SK-N-SH (cell line): ENCODE results near the gene P2RY6. TPM values are rescaled to one million over a fixed set of nuclear protein-coding genes. Genes with fewer than 3 reads are reported as not detected.

ENCODE experiments used
- CTCF ChIA-PET: fragments of 300-600, 350-600 bp; formaldehyde crosslinking; extraction: SDS; loops from one replicate; lab custom pipeline; 2021; lab: Yijun Ruan, JAX
- POLR2A ChIA-PET: fragments of 350-600 bp; sonication (Branson Sonifier 250); formaldehyde crosslinking; extraction: SDS; loops from one replicate; lab custom pipeline; 2020; ENCODE audit warnings: antibody characterized with exemption, inconsistent platforms; lab: Yijun Ruan, JAX
- DNase-seq: peaks from one replicate; pipeline ENCODE4 v3.0.0; 2012
- H2AFZ ChIP-seq: fragments of 200-600 bp; sonication (generic); 2 replicates; pipeline ENCODE4 v1.8.1; 2016; ENCODE audit warnings: antibody characterized with exemption, mild to moderate bottlenecking, low read depth
- H3F3A ChIP-seq: fragments of 200-600 bp; sonication (generic); replicated peaks from 2 replicates; pipeline ENCODE3; 2016; ENCODE audit warnings: antibody characterized with exemption, mild to moderate bottlenecking; ENCODE audit not compliant: insufficient read depth
- H3K27ac ChIP-seq, 2 experiments: fragments of 200-500 bp in 1 of 2; fragments of 200-600 bp in 1 of 2; sonication (Bioruptor generic) in 1 of 2; sonication (generic), shearing (Covaris generic) in 1 of 2; 2 replicates each; pipeline versions ENCODE4 v1.5.1 to v1.6.1; 2014 to 2016; ENCODE audit warnings: low read depth in 2 of 2, inconsistent platforms in 1 of 2, low read length in 1 of 2, mild to moderate bottlenecking in 1 of 2, mixed read lengths in 1 of 2
- H3K27me3 ChIP-seq: fragments of 200-600 bp; sonication (generic), shearing (Covaris generic); 2 replicates; pipeline ENCODE4 v1.6.1; 2016; ENCODE audit warnings: mixed run types; ENCODE audit not compliant: insufficient read depth
- H3K36me3 ChIP-seq, 2 experiments: fragments of 200-500 bp in 1 of 2; fragments of 200-600 bp in 1 of 2; sonication (Bioruptor generic) in 1 of 2; sonication (generic) in 1 of 2; replicated peaks in 1 of 2; 2 replicates each; pipeline versions ENCODE3 to v1.5.1; 2014 to 2016; ENCODE audit warnings: low read length in 1 of 2, mild to moderate bottlenecking in 1 of 2; ENCODE audit not compliant: insufficient read depth in 2 of 2, control insufficient read depth in 1 of 2
- H3K4me1 ChIP-seq, 2 experiments: fragments of 200-500 bp in 1 of 2; fragments of 200-600 bp in 1 of 2; sonication (Bioruptor generic) in 1 of 2; sonication (generic), shearing (Covaris generic) in 1 of 2; 2 replicates each; pipeline versions ENCODE4 v1.5.1 to v1.6.1; 2014 to 2016; ENCODE audit warnings: low read depth in 1 of 2, low read length in 1 of 2, mixed run types in 1 of 2; ENCODE audit not compliant: insufficient read depth in 2 of 2, control insufficient read depth in 1 of 2
- H3K4me2 ChIP-seq: fragments of 200-600 bp; sonication (generic), shearing (Covaris generic); 2 replicates; pipeline ENCODE4 v1.6.1; 2017; ENCODE audit warnings: mixed run types
- H3K4me3 ChIP-seq, 2 experiments: fragments of 200-500 bp in 1 of 2; fragments of 200-600 bp in 1 of 2; sonication (Bioruptor generic) in 1 of 2; sonication (generic), shearing (Covaris generic) in 1 of 2; 2 replicates each; pipeline versions ENCODE4 v1.5.1 to v1.8.1; 2014 to 2016; ENCODE audit warnings: low read depth in 2 of 2, inconsistent platforms in 1 of 2, low read length in 1 of 2, mild to moderate bottlenecking in 1 of 2, mixed read lengths in 1 of 2, moderate library complexity in 1 of 2
- H3K79me2 ChIP-seq: fragments of 200-600 bp; sonication (generic); 2 replicates; pipeline ENCODE4 v1.8.1; 2017; ENCODE audit warnings: mild to moderate bottlenecking; ENCODE audit not compliant: insufficient read depth
- H3K9ac ChIP-seq: fragments of 200-600 bp; sonication (generic); 2 replicates; pipeline ENCODE4 v1.6.1; 2017; ENCODE audit warnings: mixed run types
- H3K9me2 ChIP-seq: fragments of 200-600 bp; sonication (generic); 2 replicates; pipeline ENCODE4 v1.6.1; 2017; ENCODE audit warnings: mixed run types
- H3K9me3 ChIP-seq: fragments of 200-600 bp; sonication (generic); 2 replicates; pipeline ENCODE4 v1.6.1; 2017; ENCODE audit warnings: mixed run types, mild to moderate bottlenecking, moderate library complexity
- H4K20me1 ChIP-seq: fragments of 200-600 bp; sonication (generic); 2 replicates; pipeline ENCODE4 v1.6.1; 2017; ENCODE audit warnings: mild to moderate bottlenecking, mixed run types; ENCODE audit not compliant: insufficient read depth
- CHD2 ChIP-seq: fragments of 150-350 bp; IDR thresholded peaks from 2 replicates; pipeline ENCODE4 v1.6.1; 2018; ENCODE audit warnings: low read length; ENCODE audit not compliant: partially characterized antibody
- EP300 ChIP-seq, 2 experiments: IDR thresholded peaks; 2 replicates each; pipeline versions ENCODE4 v1.4.0 to v1.6.1; 2012; ENCODE audit warnings: borderline replicate concordance in 1 of 2, low read depth in 1 of 2, low read length in 1 of 2
- EZH2phosphoT487 ChIP-seq: fragments of 200-600 bp; sonication (generic); IDR thresholded peaks from 2 replicates; pipeline ENCODE4 v1.6.1; 2017; ENCODE audit warnings: low read depth, mixed run types, mild to moderate bottlenecking, antibody characterized with exemption, moderate library complexity, borderline replicate concordance
- FOSL2 ChIP-seq: IDR thresholded peaks from 2 replicates; pipeline ENCODE4 v1.4.0; 2012; ENCODE audit warnings: low read depth, mild to moderate bottlenecking, moderate library complexity, borderline replicate concordance
- JUND ChIP-seq: IDR thresholded peaks from 2 replicates; pipeline ENCODE4 v1.4.0; 2012
- MEF2A ChIP-seq: IDR thresholded peaks from 2 replicates; pipeline ENCODE4 v1.4.0; 2012; ENCODE audit warnings: low read depth, borderline replicate concordance
- MXI1 ChIP-seq: IDR thresholded peaks from 2 replicates; pipeline ENCODE4 v1.6.1; 2012; ENCODE audit warnings: mild to moderate bottlenecking, low read depth, low read length, improper control_type of control experiment
- NFIC ChIP-seq: IDR thresholded peaks from 2 replicates; pipeline ENCODE4 v1.4.0; 2012; ENCODE audit warnings: borderline replicate concordance
- NRF1 ChIP-seq: IDR thresholded peaks from 2 replicates; pipeline ENCODE4 v1.6.1; 2012; ENCODE audit warnings: low read depth, mild to moderate bottlenecking, low read length
- POLR2AphosphoS5 ChIP-seq: IDR thresholded peaks from 2 replicates; pipeline ENCODE4 v1.6.1; 2012; ENCODE audit warnings: low read depth, low read length
- RAD21 ChIP-seq: IDR thresholded peaks from 2 replicates; pipeline ENCODE4 v1.6.1; 2012; ENCODE audit warnings: mild to moderate bottlenecking, low read length
- RFX5 ChIP-seq: IDR thresholded peaks from 2 replicates; pipeline ENCODE4 v1.6.1; 2012; ENCODE audit warnings: mild to moderate bottlenecking, improper control_type of control experiment, low read length
- SIN3A ChIP-seq: IDR thresholded peaks from 2 replicates; pipeline ENCODE4 v1.6.1; 2012; ENCODE audit warnings: low read depth, mild to moderate bottlenecking, low read length, moderate library complexity, borderline replicate concordance
- SMC3 ChIP-seq: IDR thresholded peaks from 2 replicates; pipeline ENCODE4 v1.6.1; 2012; ENCODE audit warnings: low read depth, low read length, improper control_type of control experiment
- TCF12 ChIP-seq: IDR thresholded peaks from 2 replicates; pipeline ENCODE4 v1.4.0; 2012
- TEAD4 ChIP-seq: IDR thresholded peaks from 2 replicates; pipeline ENCODE4 v1.4.0; 2012; ENCODE audit warnings: mild to moderate bottlenecking, borderline replicate concordance; ENCODE audit not compliant: insufficient read depth
- YY1 ChIP-seq: IDR thresholded peaks from 2 replicates; pipeline ENCODE4 v1.4.0; 2012; ENCODE audit warnings: low read depth, mild to moderate bottlenecking
- WGBS: methylation state at CpG from one replicate; pipeline ENCODE4 v1.1.6; 2017; ENCODE audit warnings: low lambda C conversion rate; 5-methylcytosine and 5-hydroxymethylcytosine counted together
- polyA plus RNA-seq, 3 experiments: library from polyadenylated mRNA; depleted of rRNA; stranded (reverse); fragments of >200 nt; gene quantifications; 2 replicates each; pipeline ENCODE4 v1.2.3, GENCODE V29; 2012
- TF ChIP-seq, protein P1 (sequence below): fragments of 150-350 bp; IDR thresholded peaks from 2 replicates; pipeline ENCODE4 v1.6.1; 2016; ENCODE audit warnings: mild to moderate bottlenecking, low read depth, low read length
- TF ChIP-seq, protein P2 (sequence below): IDR thresholded peaks from 2 replicates; pipeline ENCODE4 v1.6.1; 2012; ENCODE audit warnings: mild to moderate bottlenecking, low read depth, low read length, moderate library complexity
- TF ChIP-seq, protein P3 (sequence below): IDR thresholded peaks from 2 replicates; pipeline ENCODE4 v1.4.0; 2012; ENCODE audit warnings: low read depth

Gene P2RY6
- polyA plus RNA-seq, 1 of the 3 experiments (the other 2 are of a cell fraction), result 0.15 TPM

DNA sequence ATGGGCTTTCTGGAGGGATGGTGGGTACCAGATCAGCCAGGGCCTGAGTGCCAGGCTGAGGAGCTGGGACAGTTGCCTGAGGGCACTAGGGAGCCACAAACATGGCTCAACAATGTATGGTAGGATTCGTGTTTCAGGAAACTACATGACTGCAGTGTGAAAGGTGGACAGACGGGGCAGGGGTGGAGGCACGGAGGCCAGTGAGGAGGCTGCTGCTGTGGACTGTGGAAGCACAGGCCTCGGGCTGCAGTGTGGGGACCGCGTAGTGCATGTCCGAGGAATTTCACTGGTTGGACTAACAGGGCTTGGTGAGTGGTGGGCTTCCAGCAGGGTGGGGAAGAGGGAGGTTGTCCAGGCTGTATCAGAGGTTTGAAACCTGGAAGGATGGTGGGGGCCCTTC lies 46.3 kb upstream of the P2RY6 start:
- ChIA-PET POLR2A (no interaction called here), CTCF (interaction anchor here (0.9 kb wide), 1 partner anchor 17 kb away, joined by 4 read pairs; no protein-coding TSS in a partner anchor)
- Histone ChIP-seq H3K9me3 (no peaks in the 10 kb centered on the region), H3K9me2 (no peaks in the 10 kb centered on the region), H3F3A (no peaks in the 10 kb centered on the region), H3K27me3 (no peaks in the 10 kb centered on the region), H3K27ac (no peak overlapping the region), H4K20me1 (no peaks in the 10 kb centered on the region), H3K79me2 (no peaks in the 10 kb centered on the region), H3K9ac (no peak overlapping the region), H3K36me3 (no peaks in the 10 kb centered on the region), H3K4me3 (no peak overlapping the region), H3K4me2 (no peak overlapping the region), H3K4me1 (no peaks in the 10 kb centered on the region), H2AFZ (no peak overlapping the region)
- 84% methylated on average over 7 of the region's 7 CpGs for WGBS
- DNase-seq, result no peak
- TF ChIP-seq, protein P1, sequence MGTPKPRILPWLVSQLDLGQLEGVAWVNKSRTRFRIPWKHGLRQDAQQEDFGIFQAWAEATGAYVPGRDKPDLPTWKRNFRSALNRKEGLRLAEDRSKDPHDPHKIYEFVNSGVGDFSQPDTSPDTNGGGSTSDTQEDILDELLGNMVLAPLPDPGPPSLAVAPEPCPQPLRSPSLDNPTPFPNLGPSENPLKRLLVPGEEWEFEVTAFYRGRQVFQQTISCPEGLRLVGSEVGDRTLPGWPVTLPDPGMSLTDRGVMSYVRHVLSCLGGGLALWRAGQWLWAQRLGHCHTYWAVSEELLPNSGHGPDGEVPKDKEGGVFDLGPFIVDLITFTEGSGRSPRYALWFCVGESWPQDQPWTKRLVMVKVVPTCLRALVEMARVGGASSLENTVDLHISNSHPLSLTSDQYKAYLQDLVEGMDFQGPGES, result no peak
- TF ChIP-seq SMC3 (no peak), FOSL2 (no peak), SIN3A (no peak), MEF2A (no peak), RFX5 (no peak), RAD21 (no peak), EP300 (IDR thresholded peaks at IDR 0.05; ENCODE audit: borderline replicate concordance in 1 of 2, low read depth in 1 of 2, low read length in 1 of 2) (no peak), JUND (no peak)

DNA sequence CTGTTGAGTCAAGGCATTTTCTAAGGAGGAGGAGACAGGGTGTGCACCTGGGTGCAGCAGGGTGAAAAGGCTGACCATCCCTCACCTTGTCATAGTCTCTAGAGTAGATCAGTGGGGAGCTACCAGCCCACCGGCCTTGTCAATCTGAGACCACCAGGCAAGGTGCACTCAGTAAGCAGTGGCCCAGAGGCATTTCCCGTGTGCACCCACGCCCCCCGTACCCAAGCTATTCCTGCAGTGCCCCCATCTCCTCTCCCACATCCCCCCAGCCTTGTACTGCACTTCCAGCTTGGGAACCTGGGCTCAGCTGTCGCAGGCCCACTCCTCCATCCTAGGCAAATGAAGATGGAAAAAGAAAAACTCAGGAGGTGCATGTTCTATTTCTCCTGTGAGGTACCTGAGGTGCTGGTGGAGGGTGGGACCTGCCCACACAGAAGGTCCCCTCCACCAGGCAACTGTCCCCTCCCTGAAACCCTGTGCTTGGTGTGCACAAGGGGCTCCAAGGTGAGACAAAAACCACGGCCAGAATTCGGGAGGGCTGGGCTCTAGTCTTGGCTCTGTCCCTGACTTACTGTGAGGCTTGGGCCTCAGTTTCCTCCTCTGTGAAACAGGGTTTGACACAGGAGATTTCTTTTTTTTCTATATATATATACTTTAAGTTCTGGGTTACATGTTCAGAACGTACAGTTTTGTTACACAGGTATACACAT lies 45.7 kb upstream of the P2RY6 start:
- Histone ChIP-seq H3K36me3 (no peaks in the 10 kb centered on the region), H3K27me3 (no peaks in the 10 kb centered on the region), H3K4me1 (no peaks in the 10 kb centered on the region), H2AFZ (no peak overlapping the region), H3K4me3 (no peak overlapping the region), H4K20me1 (no peaks in the 10 kb centered on the region), H3K9ac (no peak overlapping the region), H3K27ac (no peak overlapping the region), H3F3A (no peaks in the 10 kb centered on the region), H3K4me2 (no peak overlapping the region), H3K9me3 (no peaks in the 10 kb centered on the region), H3K9me2 (no peaks in the 10 kb centered on the region), H3K79me2 (no peaks in the 10 kb centered on the region)
- WGBS, result 67% methylated on average over 8 of the region's 8 CpGs
- POLR2A ChIA-PET, result no interaction called here
- DNase-seq, result peak; percentile 10
- CTCF ChIA-PET, result no interaction called here
- no peak for TF ChIP-seq EP300 (IDR thresholded peaks at IDR 0.05; ENCODE audit: borderline replicate concordance in 1 of 2, low read depth in 1 of 2, low read length in 1 of 2)
- no peak for TF ChIP-seq SMC3
- TF ChIP-seq YY1, result no peak
- TF ChIP-seq, protein P2, sequence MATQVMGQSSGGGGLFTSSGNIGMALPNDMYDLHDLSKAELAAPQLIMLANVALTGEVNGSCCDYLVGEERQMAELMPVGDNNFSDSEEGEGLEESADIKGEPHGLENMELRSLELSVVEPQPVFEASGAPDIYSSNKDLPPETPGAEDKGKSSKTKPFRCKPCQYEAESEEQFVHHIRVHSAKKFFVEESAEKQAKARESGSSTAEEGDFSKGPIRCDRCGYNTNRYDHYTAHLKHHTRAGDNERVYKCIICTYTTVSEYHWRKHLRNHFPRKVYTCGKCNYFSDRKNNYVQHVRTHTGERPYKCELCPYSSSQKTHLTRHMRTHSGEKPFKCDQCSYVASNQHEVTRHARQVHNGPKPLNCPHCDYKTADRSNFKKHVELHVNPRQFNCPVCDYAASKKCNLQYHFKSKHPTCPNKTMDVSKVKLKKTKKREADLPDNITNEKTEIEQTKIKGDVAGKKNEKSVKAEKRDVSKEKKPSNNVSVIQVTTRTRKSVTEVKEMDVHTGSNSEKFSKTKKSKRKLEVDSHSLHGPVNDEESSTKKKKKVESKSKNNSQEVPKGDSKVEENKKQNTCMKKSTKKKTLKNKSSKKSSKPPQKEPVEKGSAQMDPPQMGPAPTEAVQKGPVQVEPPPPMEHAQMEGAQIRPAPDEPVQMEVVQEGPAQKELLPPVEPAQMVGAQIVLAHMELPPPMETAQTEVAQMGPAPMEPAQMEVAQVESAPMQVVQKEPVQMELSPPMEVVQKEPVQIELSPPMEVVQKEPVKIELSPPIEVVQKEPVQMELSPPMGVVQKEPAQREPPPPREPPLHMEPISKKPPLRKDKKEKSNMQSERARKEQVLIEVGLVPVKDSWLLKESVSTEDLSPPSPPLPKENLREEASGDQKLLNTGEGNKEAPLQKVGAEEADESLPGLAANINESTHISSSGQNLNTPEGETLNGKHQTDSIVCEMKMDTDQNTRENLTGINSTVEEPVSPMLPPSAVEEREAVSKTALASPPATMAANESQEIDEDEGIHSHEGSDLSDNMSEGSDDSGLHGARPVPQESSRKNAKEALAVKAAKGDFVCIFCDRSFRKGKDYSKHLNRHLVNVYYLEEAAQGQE, result no peak
- TF ChIP-seq, protein P3, sequence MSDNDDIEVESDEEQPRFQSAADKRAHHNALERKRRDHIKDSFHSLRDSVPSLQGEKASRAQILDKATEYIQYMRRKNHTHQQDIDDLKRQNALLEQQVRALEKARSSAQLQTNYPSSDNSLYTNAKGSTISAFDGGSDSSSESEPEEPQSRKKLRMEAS, result no peak
- no peak for TF ChIP-seq POLR2AphosphoS5
- no peak for TF ChIP-seq MEF2A
- no peak for TF ChIP-seq CHD2
- TF ChIP-seq FOSL2, result no peak
- TF ChIP-seq RFX5, result no peak
- no peak for TF ChIP-seq NFIC
- TF ChIP-seq EZH2phosphoT487, result no peak
- TF ChIP-seq NRF1, result no peak
- TF ChIP-seq TEAD4, result no peak
- no peak for TF ChIP-seq TCF12
- no peak for TF ChIP-seq MXI1
